ENCODE results near the gene HS6ST1.

- TF ChIP-seq CTCF (IDR thresholded peaks at IDR 0.05) = no peak
- TF ChIP-seq REST (IDR thresholded peaks at IDR 0.05; ENCODE audit: insufficient read depth in 1 of 2, low read depth in 2 of 2, low read length in 1 of 2) = no peak
These were observed 101.0 kb downstream of the HS6ST1 start for GRCh38 chr2:128217671-128218070.

All from Panc1 (cell line).